Tibial artery (tissue), 4 donors: ENCODE measurements around the gene TPK1.

Experiments
- DNase-seq, 2 donors: peaks; one replicate each; pipeline ENCODE4 v3.0.0-alpha.2; 2019
- H3K27ac ChIP-seq, 2 donors: fragments of 200-600 bp; sonication (generic) in 1 of 2; 1 replicate in 1 of 2; 2 replicates in 1 of 2; pipeline ENCODE4 v1.5.1; 2018 to 2019; ENCODE audit warnings: mild to moderate bottlenecking in 1 of 2
- H3K27me3 ChIP-seq, 2 donors: fragments of 200-600 bp; sonication (generic) in 1 of 2; one replicate each; pipeline versions ENCODE4 v1.5.1 to v1.6.0; 2016 to 2019
- H3K36me3 ChIP-seq, 3 donors: fragments of 200-600 bp; sonication (generic) in 2 of 3; one replicate each; pipeline ENCODE4 v1.5.1; 2016 to 2019; ENCODE audit warnings: mild to moderate bottlenecking in 2 of 3
- H3K4me1 ChIP-seq, 4 donors: fragments of 200-600 bp; sonication (generic) in 2 of 4; 1 replicate in 3 of 4; 2 replicates in 1 of 4; pipeline ENCODE4 v1.5.1; 2016 to 2019
- H3K4me3 ChIP-seq, 2 donors: fragments of 200-600 bp; sonication (generic) in 1 of 2; 1 replicate in 1 of 2; 2 replicates in 1 of 2; pipeline ENCODE4 v1.5.1; 2018 to 2019; ENCODE audit warnings: mild to moderate bottlenecking in 2 of 2
- H3K9me3 ChIP-seq, 3 donors: fragments of 200-600 bp; sonication (generic) in 1 of 3; one replicate each; pipeline ENCODE4 v1.5.1; 2016 to 2019
- intact Hi-C: fragments of 100-400 bp; cut with DNase I; formaldehyde crosslinking; loops from one replicate; pipeline ENCODE4 v1.15.0; 2023; ENCODE audit warnings: low total_unique reads
- TF ChIP-seq, protein P1 (sequence below), 2 experiments: fragments of 200-600 bp in 1 of 2; fragments of 450-650 bp in 1 of 2; IDR thresholded peaks; one replicate each; pipeline ENCODE4 v1.5.1; 2017 to 2019; ENCODE audit warnings: antibody characterized with exemption in 2 of 2, mild to moderate bottlenecking in 1 of 2, moderate library complexity in 1 of 2

TPK1 gene

DNA sequence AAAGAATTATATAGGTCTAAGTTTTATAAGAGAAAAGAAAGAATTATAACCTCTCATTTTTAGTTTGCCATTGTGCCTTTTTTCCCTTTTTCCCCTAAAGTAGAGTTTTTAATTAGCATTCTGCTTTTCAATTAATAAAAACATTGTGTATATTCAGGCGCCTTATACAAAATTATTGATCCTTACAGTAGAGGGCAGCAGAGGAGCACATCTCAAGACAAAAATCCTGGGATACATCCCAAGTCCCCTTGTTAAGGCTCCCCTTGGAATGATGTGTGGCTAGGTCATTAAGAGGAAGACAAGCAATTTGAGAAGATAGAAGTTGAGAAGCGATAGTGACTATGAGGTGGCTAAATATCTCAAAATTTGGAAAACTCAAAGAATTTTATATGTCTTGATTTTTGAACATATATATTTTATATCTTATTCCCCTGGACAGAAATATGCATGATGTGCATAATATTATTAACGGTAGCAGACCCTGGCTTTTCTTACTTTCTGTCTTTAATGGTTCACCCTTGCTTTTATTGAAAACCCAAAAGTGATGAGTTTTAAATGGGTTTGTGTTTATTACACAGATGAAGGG, 19.1 kb upstream of the TPK1 start:
- Histone ChIP-seq H3K27me3 (no peaks in the 10 kb centered on the region), H3K4me3 (no peak overlapping the region), H3K9me3 (no peaks in the 10 kb centered on the region), H3K27ac (no peak overlapping the region), H3K36me3 (no peaks in the 10 kb centered on the region), H3K4me1 (no peaks in the 10 kb centered on the region)
- TF ChIP-seq, protein P1, sequence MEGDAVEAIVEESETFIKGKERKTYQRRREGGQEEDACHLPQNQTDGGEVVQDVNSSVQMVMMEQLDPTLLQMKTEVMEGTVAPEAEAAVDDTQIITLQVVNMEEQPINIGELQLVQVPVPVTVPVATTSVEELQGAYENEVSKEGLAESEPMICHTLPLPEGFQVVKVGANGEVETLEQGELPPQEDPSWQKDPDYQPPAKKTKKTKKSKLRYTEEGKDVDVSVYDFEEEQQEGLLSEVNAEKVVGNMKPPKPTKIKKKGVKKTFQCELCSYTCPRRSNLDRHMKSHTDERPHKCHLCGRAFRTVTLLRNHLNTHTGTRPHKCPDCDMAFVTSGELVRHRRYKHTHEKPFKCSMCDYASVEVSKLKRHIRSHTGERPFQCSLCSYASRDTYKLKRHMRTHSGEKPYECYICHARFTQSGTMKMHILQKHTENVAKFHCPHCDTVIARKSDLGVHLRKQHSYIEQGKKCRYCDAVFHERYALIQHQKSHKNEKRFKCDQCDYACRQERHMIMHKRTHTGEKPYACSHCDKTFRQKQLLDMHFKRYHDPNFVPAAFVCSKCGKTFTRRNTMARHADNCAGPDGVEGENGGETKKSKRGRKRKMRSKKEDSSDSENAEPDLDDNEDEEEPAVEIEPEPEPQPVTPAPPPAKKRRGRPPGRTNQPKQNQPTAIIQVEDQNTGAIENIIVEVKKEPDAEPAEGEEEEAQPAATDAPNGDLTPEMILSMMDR (IDR thresholded peaks at IDR 0.05): peak; percentile 34 to 35
- DNase-seq: no peak
- intact Hi-C loops: no loop called here

DNA sequence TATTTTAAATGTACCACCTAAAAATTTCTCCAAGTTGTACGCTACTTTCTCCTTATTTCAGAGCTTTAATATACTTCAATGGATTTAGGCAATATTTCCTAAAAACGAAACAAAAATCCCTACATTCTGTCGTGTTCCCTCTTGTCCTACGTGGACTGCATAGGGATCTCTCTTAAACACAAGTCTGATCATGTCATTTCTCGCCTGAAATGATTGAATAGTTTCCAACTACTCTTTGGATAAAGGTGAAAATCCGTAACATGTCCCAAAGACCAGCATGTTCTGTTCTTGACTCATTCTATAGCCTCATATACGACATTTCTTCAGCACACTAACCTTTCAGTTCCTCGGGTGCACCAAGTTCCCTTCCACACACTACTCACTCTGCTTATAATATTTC, 17.7 kb upstream of the TPK1 start:
- H3K27ac ChIP-seq: no peak overlapping the region
- H3K9me3 ChIP-seq: no peaks in the 10 kb centered on the region
- H3K4me1 ChIP-seq: no peaks in the 10 kb centered on the region
- no peaks in the 10 kb centered on the region for H3K27me3 ChIP-seq
- no peaks in the 10 kb centered on the region for H3K36me3 ChIP-seq
- intact Hi-C loops: no loop called here
- TF ChIP-seq, protein P1 (IDR thresholded peaks at IDR 0.05): no peak
- no peak for DNase-seq
- no peak overlapping the region for H3K4me3 ChIP-seq

DNA sequence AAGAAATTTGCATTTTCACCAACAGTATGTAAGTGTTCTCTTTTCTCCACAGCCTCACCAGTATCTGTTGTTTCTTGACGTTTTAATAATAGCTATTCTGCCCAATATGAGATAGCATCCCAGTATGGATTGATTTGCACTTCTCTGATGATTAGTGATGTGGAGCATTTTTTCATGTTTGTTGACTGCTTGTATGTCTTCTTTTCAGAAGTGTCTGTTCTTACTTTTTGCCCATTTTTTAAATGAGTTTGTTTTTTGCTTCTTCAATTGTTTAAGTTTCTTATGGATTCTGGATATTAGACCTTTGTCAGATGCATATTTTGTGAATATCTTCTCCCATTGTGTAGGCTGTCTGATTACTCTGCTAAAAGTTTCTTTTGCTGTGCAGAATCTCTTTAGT, 12.2 kb upstream of the TPK1 start:
- DNase-seq: no peak

DNA sequence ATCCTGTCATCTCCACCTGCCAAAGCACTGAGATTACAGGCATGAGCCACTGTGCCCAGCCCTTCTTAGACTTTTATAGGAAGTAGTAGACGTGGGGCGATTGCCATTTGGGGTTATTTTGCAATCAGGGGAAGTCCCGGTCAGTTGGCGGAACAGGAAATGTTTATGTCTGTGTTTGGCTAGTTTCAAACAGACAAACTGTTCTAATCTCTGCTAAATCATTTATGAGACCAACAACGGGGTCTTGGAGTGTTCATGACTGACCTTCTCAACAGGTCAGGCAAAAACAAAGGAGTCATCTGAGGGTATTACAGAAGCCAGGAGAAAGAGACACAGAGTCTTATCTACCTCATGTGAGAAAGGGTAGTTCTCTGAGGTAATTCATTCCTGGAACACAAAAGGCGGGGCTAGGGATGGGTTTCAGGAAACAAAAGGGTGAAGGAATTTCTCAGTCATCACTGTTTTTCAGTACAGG, 6.6 kb upstream of the TPK1 start:
- TF ChIP-seq, protein P1 (IDR thresholded peaks at IDR 0.05): no peak
- intact Hi-C loops: no loop called here
- peak in 1 of 2 donors; percentile 38 for DNase-seq
- Histone ChIP-seq H3K27ac (no peak overlapping the region), H3K27me3 (no peaks in the 10 kb centered on the region), H3K4me1 (no peaks in the 10 kb centered on the region), H3K9me3 (no peaks in the 10 kb centered on the region), H3K4me3 (no peak overlapping the region), H3K36me3 (no peaks in the 10 kb centered on the region)

More for the DNA sequence above, 12.2 kb upstream of the TPK1 start:
- Histone ChIP-seq H3K4me1 (no peaks in the 10 kb centered on the region), H3K27me3 (no peaks in the 10 kb centered on the region), H3K9me3 (peaks cover 0 to 3% (median 0%) of the 10 kb centered on the region in 3 donors), H3K4me3 (no peak overlapping the region), H3K27ac (no peak overlapping the region), H3K36me3 (no peaks in the 10 kb centered on the region)
- intact Hi-C loops: no loop called here
- TF ChIP-seq, protein P1 (IDR thresholded peaks at IDR 0.05): no peak

DNA sequence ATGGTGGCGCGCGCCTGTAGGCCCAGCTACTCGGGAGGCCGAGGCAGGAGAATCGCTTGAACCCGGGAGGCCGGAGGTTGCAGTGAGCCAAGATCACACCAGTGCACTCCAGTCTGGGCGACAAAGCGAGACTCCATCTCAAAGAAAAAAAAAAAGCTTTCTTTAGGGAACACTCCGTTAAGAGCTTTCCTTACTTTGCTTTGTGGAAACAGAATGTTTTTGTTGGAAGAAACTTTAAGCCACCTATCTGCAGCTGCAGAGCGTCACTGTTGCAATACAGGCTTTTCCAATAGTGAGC, 641 bp upstream of the TPK1 start:
- Histone ChIP-seq H3K9me3 (no peaks in the 10 kb centered on the region), H3K36me3 (no peaks in the 10 kb centered on the region), H3K4me1 (peaks cover 0 to 15% (median 0%) of the 10 kb centered on the region in 4 donors), H3K27me3 (no peaks in the 10 kb centered on the region), H3K4me3 (peak overlapping the region; percentile 70 to 91), H3K27ac (peak overlapping the region; percentile 88 to 99)
- no peak for DNase-seq
- TF ChIP-seq, protein P1 (IDR thresholded peaks at IDR 0.05): no peak
- intact Hi-C loops: no loop called here

DNA sequence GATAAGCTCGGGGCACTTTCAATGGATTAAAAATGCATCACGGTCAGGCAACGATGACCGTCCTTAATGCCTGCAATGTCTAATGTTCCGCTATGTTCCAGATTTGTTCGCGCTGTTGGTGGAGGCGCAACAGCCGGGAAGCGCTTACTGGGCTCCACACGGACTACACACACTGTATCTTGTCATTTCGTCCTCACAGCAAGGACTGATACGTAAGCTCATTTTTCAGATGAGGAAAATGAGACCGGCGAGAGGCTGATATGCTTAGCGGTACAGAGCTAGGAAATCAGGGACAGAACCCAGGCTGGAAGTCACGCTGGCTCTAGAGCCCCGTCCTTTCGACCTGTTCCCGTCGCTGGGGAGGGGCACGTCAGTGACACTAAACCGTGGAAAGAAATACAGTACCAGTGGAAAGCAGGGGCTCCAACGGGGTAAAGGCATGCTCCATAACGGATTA, 670 bp downstream of the TPK1 start:
- H3K9me3 ChIP-seq: no peaks in the 10 kb centered on the region
- H3K36me3 ChIP-seq: no peaks in the 10 kb centered on the region
- intact Hi-C loops: no loop called here
- peak; percentile 37 to 68 for DNase-seq
- peaks cover 0 to 15% (median 0%) of the 10 kb centered on the region in 4 donors for H3K4me1 ChIP-seq
- TF ChIP-seq, protein P1 (IDR thresholded peaks at IDR 0.05): no peak
- H3K27me3 ChIP-seq: no peaks in the 10 kb centered on the region
- peak overlapping the region; percentile 70 to 91 for H3K4me3 ChIP-seq
- H3K27ac ChIP-seq: peak overlapping the region; percentile 88 to 99
